ENCODE measurements around the gene ADAR.
A peak's percentile ranks its signal among the peaks of the same experiment; 100 is the strongest.

The ADAR gene

GRCh38 chr1:154557248-154557938 is 50.6 kb downstream of the ADAR start:
- DNase-seq, result no peak

- no peak for DNase-seq
Observed at GRCh38 chr1:154556422-154556821, 51.6 kb downstream of the ADAR start.

GRCh38 chr1:154553056-154554030 is 54.6 kb downstream of the ADAR start:
- DNase-seq, result no peak

GRCh38 chr1:154552036-154552435 is 56.0 kb downstream of the ADAR start:
- DNase-seq, result no peak

- DNase-seq, result no peak
Observed at GRCh38 chr1:154551474-154551873, 56.5 kb downstream of the ADAR start.

- DNase-seq, result no peak
Observed at GRCh38 chr1:154550657-154551056, 57.3 kb downstream of the ADAR start.

GRCh38 chr1:154550070-154550469 is 57.9 kb downstream of the ADAR start:
- DNase-seq, result no peak

- no peak for DNase-seq
Observed at GRCh38 chr1:154549202-154549770, 58.7 kb downstream of the ADAR start.

- no peak for DNase-seq
Observed at GRCh38 chr1:154548028-154548427, 60.0 kb downstream of the ADAR start.

GRCh38 chr1:154547105-154547732 is 60.8 kb downstream of the ADAR start:
- DNase-seq, result no peak

- peak; percentile 18 for DNase-seq
Observed at GRCh38 chr1:154546264-154547063, 61.5 kb downstream of the ADAR start.

GRCh38 chr1:154541231-154541630 is 66.8 kb downstream of the ADAR start:
- no peak for DNase-seq

GRCh38 chr1:154539486-154540483 is 68.2 kb downstream of the ADAR start:
- DNase-seq, result no peak

GRCh38 chr1:154536570-154536969 is 71.4 kb downstream of the ADAR start:
- no peak for DNase-seq

- DNase-seq, result peak; percentile 39
Observed at GRCh38 chr1:154533952-154534844, 73.8 kb downstream of the ADAR start.

Measured in NCI-H510A (cell line).